B cell (primary cell): ENCODE results near the gene FTO. TPM values are rescaled to one million over a fixed set of nuclear protein-coding genes. Genes with fewer than 3 reads are reported as not detected.

Experiments used
- ATAC-seq: fragments of 200-7000 bp; cut with Tn5 transposase; one replicate; pipeline ENCODE4 v1.10.0; 2021; ENCODE audit warnings: low read depth, mild to moderate bottlenecking, moderate number of reproducible peaks, moderate library complexity
- CTCF ChIA-PET: fragments of 350-600 bp; sonication (Branson Sonifier 250); formaldehyde crosslinking; loops from one replicate; lab custom pipeline; 2021; ENCODE audit warnings: antibody characterized with exemption, inconsistent platforms; lab: Charles Lee
- POLR2A ChIA-PET: fragments of 350-600 bp; sonication (Branson Sonifier 250); formaldehyde crosslinking; loops from one replicate; lab custom pipeline; 2021; ENCODE audit warnings: antibody characterized with exemption; lab: Charles Lee
- DNase-seq: peaks from one replicate; pipeline ENCODE4 v3.0.0; 2013
- H2AFZ ChIP-seq: 2 replicates; pipeline ENCODE4 v1.6.1; 2012; ENCODE audit warnings: mild to moderate bottlenecking, low read depth, low read length; ENCODE audit not compliant: insufficient read depth, poor library complexity, severe bottlenecking
- H3K27ac ChIP-seq, 2 donors: 1 replicate in 1 of 2; 2 replicates in 1 of 2; pipeline ENCODE4 v1.5.1; 2012 to 2013; ENCODE audit warnings: low read length in 2 of 2, mild to moderate bottlenecking in 2 of 2, moderate library complexity in 1 of 2
- H3K27me3 ChIP-seq, 4 experiments: fragments of 200-600 bp in 1 of 4; sonication (generic) in 1 of 4; replicated peaks in 1 of 4; 1 replicate in 2 of 4; 2 replicates in 2 of 4; pipeline versions ENCODE4 v1.6.1 to v1.7.0; 2013 to 2016; ENCODE audit warnings: low read length in 3 of 4, mild to moderate bottlenecking in 2 of 4, mixed read lengths in 1 of 4, moderate library complexity in 1 of 4; ENCODE audit not compliant: insufficient read depth in 4 of 4, control insufficient read depth in 3 of 4; ENCODE audit errors: control extremely low read depth in 1 of 4
- H3K36me3 ChIP-seq, 2 experiments: replicated peaks in 1 of 2; 1 replicate in 1 of 2; 2 replicates in 1 of 2; pipeline versions ENCODE4 v1.6.1 to v1.7.1; 2013; ENCODE audit warnings: low read length in 1 of 2; ENCODE audit not compliant: insufficient read depth in 2 of 2, control insufficient read depth in 1 of 2; ENCODE audit errors: control extremely low read depth in 1 of 2, extremely low read depth in 1 of 2
- H3K4me1 ChIP-seq, 2 donors: fragments of 200-600 bp in 1 of 2; sonication (generic) in 1 of 2; 1 replicate in 1 of 2; 2 replicates in 1 of 2; pipeline versions ENCODE4 v1.5.1 to v1.6.1; 2013 to 2017; ENCODE audit warnings: low read length in 2 of 2; ENCODE audit not compliant: control insufficient read depth in 2 of 2, insufficient read depth in 2 of 2
- H3K4me2 ChIP-seq: replicated peaks from 2 replicates; pipeline ENCODE3; 2012; ENCODE audit warnings: mild to moderate bottlenecking, low read depth, low read length; ENCODE audit not compliant: poor library complexity, severe bottlenecking
- H3K4me3 ChIP-seq, 5 experiments: fragments of 200-600 bp in 1 of 5; sonication (generic) in 1 of 5; 1 replicate in 3 of 5; 2 replicates in 2 of 5; pipeline versions ENCODE4 v1.5.1 to v1.7.0; 2011 to 2016; ENCODE audit warnings: low read length in 4 of 5, mild to moderate bottlenecking in 4 of 5, low read depth in 2 of 5, control low read depth in 1 of 5, moderate library complexity in 1 of 5; ENCODE audit not compliant: insufficient read depth in 1 of 5; ENCODE audit errors: control extremely low read depth in 1 of 5, extremely low read depth in 1 of 5
- H3K79me2 ChIP-seq: fragments of 200-600 bp; sonication (generic); one replicate; pipeline ENCODE4 v1.6.0; 2016; ENCODE audit warnings: low read length; ENCODE audit not compliant: control insufficient read depth, insufficient read depth
- H3K9ac ChIP-seq: fragments of 200-600 bp; sonication (generic); 2 replicates; pipeline ENCODE4 v1.6.1; 2017; ENCODE audit warnings: mild to moderate bottlenecking, low read length, moderate library complexity
- H3K9me3 ChIP-seq, 3 donors: one replicate each; pipeline versions ENCODE4 v1.6.1 to v1.7.1; 2013; ENCODE audit warnings: low read length in 2 of 3; ENCODE audit not compliant: control insufficient read depth in 2 of 3, insufficient read depth in 1 of 3; ENCODE audit errors: control extremely low read depth in 1 of 3
- H4K20me1 ChIP-seq: 2 replicates; pipeline ENCODE4 v1.6.0; 2012; ENCODE audit warnings: mild to moderate bottlenecking, low read length; ENCODE audit not compliant: insufficient read depth, control insufficient read depth, poor library complexity, severe bottlenecking
- H3K27ac Mint-ChIP-seq: one replicate; pipeline ENCODE4 v1.8.0; 2021; ENCODE audit warnings: mixed read lengths
- H3K27me3 Mint-ChIP-seq: one replicate; pipeline ENCODE4 v1.8.0; 2021; ENCODE audit warnings: mixed read lengths
- H3K4me1 Mint-ChIP-seq: one replicate; pipeline ENCODE4 v1.8.0; 2021; ENCODE audit warnings: mixed read lengths
- H3K4me3 Mint-ChIP-seq: one replicate; pipeline ENCODE4 v1.8.0; 2021; ENCODE audit warnings: mixed read lengths
- H3K9me3 Mint-ChIP-seq: one replicate; pipeline ENCODE4 v1.8.0; 2022; ENCODE audit warnings: mixed read lengths; ENCODE audit not compliant: insufficient read depth
- EZH2 ChIP-seq: IDR thresholded peaks from 2 replicates; pipeline ENCODE4 v1.6.1; 2012; ENCODE audit warnings: borderline replicate concordance, low read depth, mild to moderate bottlenecking, moderate library complexity, low read length; ENCODE audit not compliant: insufficient read depth, poor library complexity, severe bottlenecking
- WGBS: methylation state at CpG from one replicate; pipeline ENCODE4 v1.1.5; 2013; ENCODE audit warnings: missing lambda C conversion rate; ENCODE audit not compliant: insufficient coverage; 5-methylcytosine and 5-hydroxymethylcytosine counted together
- intact Hi-C: fragments of 100-400 bp; cut with micrococcal nuclease; formaldehyde crosslinking; loops from one replicate; pipeline ENCODE4 v1.10.0; 2022
- polyA plus RNA-seq: library from polyadenylated mRNA; depleted of rRNA; stranded (reverse); fragments of >200 nt; gene quantifications from 2 replicates; pipeline ENCODE4 v1.2.3, GENCODE V29; 2012
- total RNA-seq, 2 donors: library from RNA; stranded (reverse); fragments of 120-200 nt in 1 of 2; gene quantifications; 1 replicate in 1 of 2; 2 replicates in 1 of 2; pipeline versions ENCODE4 v1.2.3 to v1.2.4, GENCODE V29; 2013 to 2022
- TF ChIP-seq, protein P1 (sequence below): fragments of 200-600 bp; IDR thresholded peaks from one replicate; pipeline ENCODE4 v1.8.0; 2022; ENCODE audit warnings: antibody characterized with exemption, mild to moderate bottlenecking

Gene FTO
- total and polyA plus RNA-seq, 2 donors (not counting 1 experiment from before 2014, with no cell fraction given) = 26.5 to 68.5 TPM

DNA sequence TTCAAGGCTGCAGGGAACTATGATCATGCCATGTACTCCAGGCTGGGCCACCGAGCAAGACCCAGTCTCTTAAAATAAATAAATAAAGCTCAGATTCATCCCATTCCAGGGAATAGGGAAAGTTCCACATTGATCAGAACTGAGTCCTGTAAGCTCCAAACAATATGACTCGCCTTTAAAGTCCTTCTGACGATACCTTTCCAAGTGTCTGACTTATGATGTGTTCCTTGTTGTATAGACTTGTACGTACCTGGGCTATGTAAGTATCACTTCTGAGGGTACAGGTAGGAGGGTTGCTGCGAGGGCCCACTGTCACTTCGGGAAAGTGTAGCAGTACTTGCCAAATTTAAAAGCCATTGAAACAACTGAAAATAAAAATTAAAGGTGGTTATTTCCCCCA, 329.8 kb downstream of the FTO start:
- H3K27ac ChIP-seq = no peak overlapping the region
- no peak overlapping the region for H3K9ac ChIP-seq
- CTCF ChIA-PET = no interaction called here
- Mint-ChIP-seq H3K27me3 (no peaks in the 10 kb centered on the region), H3K4me3 (no peak overlapping the region), H3K4me1 (no peaks in the 10 kb centered on the region), H3K9me3 (peaks cover 4% of the 10 kb centered on the region), H3K27ac (no peak overlapping the region)
- intact Hi-C loops = no loop called here
- WGBS = 95% methylated on average over 3 of the region's 6 CpGs
- H3K4me1 ChIP-seq = no peaks in the 10 kb centered on the region
- no peak for ATAC-seq
- DNase-seq = no peak
- H4K20me1 ChIP-seq = no peaks in the 10 kb centered on the region
- H3K9me3 ChIP-seq = peaks cover 0 to 8% (median 0%) of the 10 kb centered on the region in 3 donors
- H3K4me3 ChIP-seq = no peak overlapping the region
- no peak overlapping the region for H2AFZ ChIP-seq
- H3K4me2 ChIP-seq = no peak overlapping the region
- H3K79me2 ChIP-seq = no peaks in the 10 kb centered on the region
- H3K27me3 ChIP-seq = no peaks in the 10 kb centered on the region
- TF ChIP-seq EZH2 = no peak
- TF ChIP-seq, protein P1, sequence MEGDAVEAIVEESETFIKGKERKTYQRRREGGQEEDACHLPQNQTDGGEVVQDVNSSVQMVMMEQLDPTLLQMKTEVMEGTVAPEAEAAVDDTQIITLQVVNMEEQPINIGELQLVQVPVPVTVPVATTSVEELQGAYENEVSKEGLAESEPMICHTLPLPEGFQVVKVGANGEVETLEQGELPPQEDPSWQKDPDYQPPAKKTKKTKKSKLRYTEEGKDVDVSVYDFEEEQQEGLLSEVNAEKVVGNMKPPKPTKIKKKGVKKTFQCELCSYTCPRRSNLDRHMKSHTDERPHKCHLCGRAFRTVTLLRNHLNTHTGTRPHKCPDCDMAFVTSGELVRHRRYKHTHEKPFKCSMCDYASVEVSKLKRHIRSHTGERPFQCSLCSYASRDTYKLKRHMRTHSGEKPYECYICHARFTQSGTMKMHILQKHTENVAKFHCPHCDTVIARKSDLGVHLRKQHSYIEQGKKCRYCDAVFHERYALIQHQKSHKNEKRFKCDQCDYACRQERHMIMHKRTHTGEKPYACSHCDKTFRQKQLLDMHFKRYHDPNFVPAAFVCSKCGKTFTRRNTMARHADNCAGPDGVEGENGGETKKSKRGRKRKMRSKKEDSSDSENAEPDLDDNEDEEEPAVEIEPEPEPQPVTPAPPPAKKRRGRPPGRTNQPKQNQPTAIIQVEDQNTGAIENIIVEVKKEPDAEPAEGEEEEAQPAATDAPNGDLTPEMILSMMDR = no peak
- POLR2A ChIA-PET = no interaction called here
- no peaks in the 10 kb centered on the region for H3K36me3 ChIP-seq

DNA sequence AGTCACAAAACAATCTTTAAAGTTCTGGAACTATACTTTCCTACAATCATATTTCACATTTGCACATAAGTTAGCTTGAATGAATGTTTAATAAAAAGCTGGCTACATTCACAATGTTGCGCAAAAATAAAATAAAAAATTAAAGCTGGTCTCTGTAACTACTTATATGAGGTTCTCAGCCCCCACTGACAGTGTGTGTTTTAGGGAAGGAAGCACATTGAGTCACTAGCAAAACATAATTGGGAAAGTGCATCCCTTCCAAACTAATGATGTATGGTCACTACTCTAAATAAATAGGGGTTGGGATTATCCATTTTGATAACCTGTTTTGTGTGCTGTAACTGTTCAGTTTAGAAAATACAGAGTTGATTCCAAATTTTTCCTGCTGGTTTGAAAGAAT, 330.7 kb downstream of the FTO start:
- Mint-ChIP-seq H3K9me3 (peaks cover 4% of the 10 kb centered on the region), H3K27ac (no peak overlapping the region), H3K4me3 (no peak overlapping the region), H3K27me3 (no peaks in the 10 kb centered on the region), H3K4me1 (no peaks in the 10 kb centered on the region)
- DNase-seq (no peak), ATAC-seq (no peak)
- WGBS = no CpG with 5 or more reads among the region's 1 CpG
- no peaks in the 10 kb centered on the region for H4K20me1 ChIP-seq
- no peak overlapping the region for H3K9ac ChIP-seq
- H3K36me3 ChIP-seq = no peaks in the 10 kb centered on the region
- H3K27me3 ChIP-seq = no peaks in the 10 kb centered on the region
- no peak overlapping the region for H3K27ac ChIP-seq
- H3K4me2 ChIP-seq = no peak overlapping the region
- intact Hi-C loops = no loop called here
- POLR2A ChIA-PET = no interaction called here
- TF ChIP-seq, protein P1 = no peak
- H2AFZ ChIP-seq = no peak overlapping the region
- H3K4me1 ChIP-seq = no peaks in the 10 kb centered on the region
- no peaks in the 10 kb centered on the region for H3K79me2 ChIP-seq
- H3K9me3 ChIP-seq = peaks cover 0 to 8% (median 0%) of the 10 kb centered on the region in 3 donors
- no peak overlapping the region for H3K4me3 ChIP-seq
- CTCF ChIA-PET = no interaction called here
